Spleen (tissue), 7 donors: ENCODE results near the gene LMO3.

Experiments
- CTCF ChIP-seq, 11 experiments: fragments of 200-600 bp in 7 of 11; fragments of 450-650 bp in 4 of 11; sonication (generic) in 4 of 11; IDR thresholded peaks in 8 of 11; conservative IDR thresholded peaks in 3 of 11; 1 replicate in 7 of 11; 2 replicates in 4 of 11; pipeline versions ENCODE4 v1.4.0 to v1.8.0; 2016 to 2021; ENCODE audit warnings: antibody characterized with exemption in 11 of 11, inconsistent platforms in 4 of 11, mild to moderate bottlenecking in 1 of 11
- POLR2A ChIP-seq, 3 donors: fragments of 450-650 bp; IDR thresholded peaks; one replicate each; pipeline ENCODE4 v1.5.1; 2017; ENCODE audit warnings: antibody characterized with exemption in 3 of 3, mild to moderate bottlenecking in 1 of 3
- POLR2AphosphoS5 ChIP-seq, 3 donors: sonication (generic); formaldehyde crosslinking; IDR thresholded peaks; one replicate each; pipeline ENCODE4 v1.5.1; 2017; ENCODE audit warnings: antibody characterized with exemption in 3 of 3
- donor health status: DM: no; HTN: no; CAD: no; lungs with moderate emphysema.
- donor health status: DM: no; HTN: no; CAD: no.
- donor health status: DM: no; HTN: no; CAD: no.

GRCh38 chr12:16526693-16527092, 79.3 kb downstream of the LMO3 start:
- no peak for TF ChIP-seq POLR2A (IDR thresholded peaks at IDR 0.05)
- no peak for TF ChIP-seq CTCF (IDR thresholded peaks at IDR 0.05 in 8 of 11, conservative IDR thresholded peaks at IDR 0.05 in 3 of 11)
- no peak for TF ChIP-seq POLR2AphosphoS5 (IDR thresholded peaks at IDR 0.05)
